ENCODE measurements around the gene CHID1.

Gene CHID1

DNA sequence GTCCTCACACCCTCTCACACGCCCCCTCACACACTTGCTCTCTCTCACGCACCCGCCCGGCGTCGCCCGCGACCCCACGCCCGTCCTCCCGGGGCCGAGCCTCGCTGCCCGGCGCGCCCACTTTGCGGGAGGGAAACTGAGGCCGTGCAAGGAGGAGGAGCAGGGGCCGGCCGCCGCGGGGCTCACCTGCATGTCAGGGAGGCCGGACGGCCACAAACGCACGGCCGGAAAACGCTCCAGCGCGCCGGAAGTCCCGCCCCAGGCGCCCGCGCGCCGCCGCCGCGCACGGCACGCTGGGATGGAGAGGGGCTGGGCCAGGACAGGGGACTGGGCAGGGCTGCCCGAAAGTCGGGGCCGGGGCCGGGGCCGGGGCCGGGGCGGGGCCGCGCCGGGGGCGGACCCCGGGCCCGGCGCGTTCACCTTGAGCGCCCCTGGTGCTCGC is at the start of gene CHID1:
Gene CHID1, minus strand, starts transcription at position 222 of the 442 bp plus-strand sequence. CDS start 5,994 bp downstream, outside the sequence.
- peak; percentile 90 for DNase-seq (ENCODE audit: low read depth)
- peaks cover 5% of the 10 kb centered on the region for H3K36me3 ChIP-seq (ENCODE audit: control insufficient read depth, insufficient read depth, low read length, severe bottlenecking)
- H3K4me1 ChIP-seq (ENCODE audit: control insufficient read depth, insufficient read depth, low read length), result peaks cover 16% of the 10 kb centered on the region
- H3K9ac ChIP-seq (ENCODE audit: low read length), result peak within 1 kb of the TSS; percentile 92
- no peaks in the 10 kb centered on the region for H3K9me3 ChIP-seq (ENCODE audit: control insufficient read depth, low read length)
- no peaks in the 10 kb centered on the region for H3K27me3 ChIP-seq (replicated peaks; ENCODE audit: control insufficient read depth, insufficient read depth, low read length)
- H3K4me3 ChIP-seq (ENCODE audit: low read length), result peak within 1 kb of the TSS; percentile 91

DNA sequence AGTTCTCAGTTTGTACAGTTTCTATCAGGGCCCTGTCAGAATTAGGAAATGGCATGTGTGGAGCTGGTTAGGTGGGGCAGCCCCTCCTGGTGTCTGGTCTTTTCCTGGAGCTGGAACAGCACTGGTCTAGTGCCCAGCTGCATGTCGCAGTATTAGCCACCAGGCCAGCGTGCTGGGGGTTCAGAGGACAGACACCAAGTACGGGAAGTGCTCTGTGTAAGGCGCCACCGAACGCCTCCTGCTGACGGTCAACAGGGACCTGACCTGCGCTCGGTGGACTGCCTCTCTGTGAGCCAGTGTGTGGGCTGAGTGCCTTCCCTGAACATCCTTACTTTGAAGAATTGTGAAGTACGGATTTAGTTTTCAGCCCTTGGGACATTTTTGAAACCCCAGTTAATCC is 49.0 kb upstream of the CHID1 start:
- Histone ChIP-seq H3K4me1 (ENCODE audit: control insufficient read depth, insufficient read depth, low read length) (no peaks in the 10 kb centered on the region), H3K36me3 (ENCODE audit: control insufficient read depth, insufficient read depth, low read length, severe bottlenecking) (peaks cover 45% of the 10 kb centered on the region), H3K4me3 (ENCODE audit: low read length) (no peak overlapping the region), H3K9ac (ENCODE audit: low read length) (no peak overlapping the region), H3K27me3 (replicated peaks; ENCODE audit: control insufficient read depth, insufficient read depth, low read length) (no peaks in the 10 kb centered on the region), H3K9me3 (ENCODE audit: control insufficient read depth, low read length) (no peaks in the 10 kb centered on the region)
- no peak for DNase-seq (ENCODE audit: low read depth)

DNA sequence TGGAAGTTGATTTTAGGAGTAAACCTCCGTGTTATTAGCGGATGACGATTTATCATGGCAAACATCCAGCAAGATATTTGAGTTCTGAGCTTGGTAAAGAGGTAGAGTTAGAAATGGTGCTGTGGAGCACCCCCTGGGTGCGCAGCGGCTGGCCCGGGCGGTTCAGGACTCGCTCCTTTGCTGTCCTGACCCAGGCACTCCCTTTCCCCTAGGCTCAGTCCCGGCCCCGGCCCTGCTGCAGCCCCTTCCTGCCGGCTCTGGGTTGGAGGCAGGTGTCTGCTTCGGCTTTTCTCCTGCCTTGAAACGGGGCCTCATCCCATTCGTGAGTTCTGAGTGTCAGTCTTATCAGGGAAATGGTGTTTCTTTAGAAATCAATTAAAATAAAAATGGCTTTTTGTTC is 48.4 kb upstream of the CHID1 start:
- no peaks in the 10 kb centered on the region for H3K27me3 ChIP-seq (replicated peaks; ENCODE audit: control insufficient read depth, insufficient read depth, low read length)
- DNase-seq (ENCODE audit: low read depth), result no peak
- H3K4me3 ChIP-seq (ENCODE audit: low read length), result no peak overlapping the region
- H3K4me1 ChIP-seq (ENCODE audit: control insufficient read depth, insufficient read depth, low read length), result no peaks in the 10 kb centered on the region
- peaks cover 39% of the 10 kb centered on the region for H3K36me3 ChIP-seq (ENCODE audit: control insufficient read depth, insufficient read depth, low read length, severe bottlenecking)
- H3K9me3 ChIP-seq (ENCODE audit: control insufficient read depth, low read length), result no peaks in the 10 kb centered on the region
- H3K9ac ChIP-seq (ENCODE audit: low read length), result no peak overlapping the region

DNA sequence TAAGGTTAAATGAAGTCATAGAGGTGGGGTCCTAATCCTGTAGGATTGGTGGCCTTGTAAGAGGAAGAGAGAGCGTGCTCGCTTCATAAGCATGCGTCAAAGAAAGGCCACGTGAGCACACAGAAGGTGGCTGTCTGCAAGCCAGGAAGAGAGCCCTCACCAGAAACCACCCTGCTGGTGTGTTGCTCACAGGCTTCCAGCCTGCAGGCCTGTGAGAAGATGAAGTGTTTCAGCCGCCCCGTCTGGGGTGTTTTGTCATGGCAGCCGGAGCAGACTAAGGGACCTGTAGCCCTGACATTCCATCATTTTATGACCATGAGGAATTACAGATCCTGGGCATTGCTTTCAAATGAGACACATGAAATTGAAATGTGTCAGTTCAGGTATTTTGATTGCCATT is 47.5 kb upstream of the CHID1 start:
- DNase-seq (ENCODE audit: low read depth), result no peak
- no peaks in the 10 kb centered on the region for H3K27me3 ChIP-seq (replicated peaks; ENCODE audit: control insufficient read depth, insufficient read depth, low read length)
- peaks cover 32% of the 10 kb centered on the region for H3K36me3 ChIP-seq (ENCODE audit: control insufficient read depth, insufficient read depth, low read length, severe bottlenecking)
- H3K4me3 ChIP-seq (ENCODE audit: low read length), result no peak overlapping the region
- no peaks in the 10 kb centered on the region for H3K4me1 ChIP-seq (ENCODE audit: control insufficient read depth, insufficient read depth, low read length)
- H3K9ac ChIP-seq (ENCODE audit: low read length), result no peak overlapping the region
- no peaks in the 10 kb centered on the region for H3K9me3 ChIP-seq (ENCODE audit: control insufficient read depth, low read length)

DNA sequence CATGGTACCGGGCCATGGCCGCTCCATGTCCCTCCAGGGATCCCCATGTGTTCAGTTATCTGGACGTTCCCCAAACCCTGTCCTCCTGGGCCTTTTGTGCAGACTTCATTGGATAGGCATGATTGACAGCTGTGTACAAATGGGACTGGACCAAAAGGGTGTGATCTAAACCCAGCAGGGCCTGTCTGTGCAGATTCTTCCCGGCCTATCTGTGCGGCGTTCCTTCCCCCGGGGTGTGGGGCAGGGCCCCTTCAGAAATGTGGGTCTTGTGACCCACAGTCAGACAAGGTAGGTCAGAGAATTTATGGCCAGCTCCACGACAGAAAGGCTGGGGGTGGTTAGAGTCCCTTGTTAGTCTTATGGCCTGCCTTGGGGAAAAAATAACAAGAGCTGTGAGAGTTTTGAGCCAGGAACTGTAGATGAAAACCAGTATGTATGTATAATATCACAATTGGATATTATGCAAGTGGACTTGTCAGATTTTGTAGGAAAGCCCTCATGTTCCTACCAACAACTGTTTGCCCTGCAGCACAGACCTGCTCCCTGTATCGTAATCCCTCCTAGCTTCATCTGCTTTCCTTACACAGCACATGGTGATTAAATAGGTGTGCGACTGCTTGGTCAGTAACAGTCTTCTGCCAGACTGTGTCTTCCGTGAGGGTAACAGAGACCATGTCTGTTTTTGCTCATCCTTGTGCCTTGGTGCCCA is 46.8 kb upstream of the CHID1 start:
- Histone ChIP-seq H3K27me3 (replicated peaks; ENCODE audit: control insufficient read depth, insufficient read depth, low read length) (no peaks in the 10 kb centered on the region), H3K9me3 (ENCODE audit: control insufficient read depth, low read length) (no peaks in the 10 kb centered on the region), H3K4me3 (ENCODE audit: low read length) (no peak overlapping the region), H3K9ac (ENCODE audit: low read length) (no peak overlapping the region), H3K36me3 (ENCODE audit: control insufficient read depth, insufficient read depth, low read length, severe bottlenecking) (peaks cover 32% of the 10 kb centered on the region), H3K4me1 (ENCODE audit: control insufficient read depth, insufficient read depth, low read length) (peaks cover 4% of the 10 kb centered on the region)
- no peak for DNase-seq (ENCODE audit: low read depth)

DNA sequence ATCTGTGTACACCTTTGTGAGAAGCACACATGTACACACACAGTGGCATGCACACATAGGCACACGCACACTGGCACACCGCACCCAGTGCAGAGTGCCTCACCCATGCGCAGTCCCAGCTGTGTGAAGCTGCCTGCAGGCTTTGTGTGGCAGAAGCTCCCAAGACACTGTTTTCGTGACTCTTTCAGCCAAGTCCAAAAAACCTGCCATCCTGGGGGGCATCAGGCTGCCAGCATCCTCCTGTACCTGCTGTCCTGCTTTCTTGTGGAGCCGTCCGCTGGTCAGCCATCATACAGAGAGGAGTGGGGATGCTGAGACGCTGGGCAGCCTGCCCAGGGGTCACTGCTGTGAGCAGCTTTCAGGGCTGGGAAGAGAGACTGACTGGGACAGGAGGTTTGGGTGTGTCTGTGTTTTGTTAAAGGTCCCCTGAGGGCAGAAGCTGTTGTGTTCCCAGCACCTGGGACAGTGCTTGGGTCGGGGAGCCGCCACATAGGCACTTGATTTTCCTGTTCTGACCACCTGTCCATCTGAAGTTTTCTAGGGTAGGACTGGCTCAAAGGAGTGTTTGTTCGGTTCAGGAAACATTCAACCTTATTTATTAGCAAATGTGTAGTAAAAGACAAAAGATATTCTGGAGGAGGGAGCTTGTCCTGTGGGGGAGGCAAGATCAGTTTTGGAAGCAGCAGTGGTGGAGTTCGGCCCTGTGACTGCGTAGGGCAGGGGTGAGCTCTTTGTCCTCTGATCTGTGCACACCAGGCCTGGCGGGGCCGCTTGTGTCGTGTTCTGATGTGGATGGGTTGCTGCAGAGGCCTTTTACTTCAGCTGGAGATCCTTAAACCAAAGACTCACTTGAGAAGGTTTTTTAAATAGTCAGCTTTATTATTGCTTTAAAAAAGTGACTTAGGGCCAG is 44.8 kb upstream of the CHID1 start:
- H3K27me3 ChIP-seq (replicated peaks; ENCODE audit: control insufficient read depth, insufficient read depth, low read length), result no peaks in the 10 kb centered on the region
- H3K4me3 ChIP-seq (ENCODE audit: low read length), result no peak overlapping the region
- peaks cover 16% of the 10 kb centered on the region for H3K36me3 ChIP-seq (ENCODE audit: control insufficient read depth, insufficient read depth, low read length, severe bottlenecking)
- H3K9ac ChIP-seq (ENCODE audit: low read length), result no peak overlapping the region
- no peak for DNase-seq (ENCODE audit: low read depth)
- H3K9me3 ChIP-seq (ENCODE audit: control insufficient read depth, low read length), result no peaks in the 10 kb centered on the region
- H3K4me1 ChIP-seq (ENCODE audit: control insufficient read depth, insufficient read depth, low read length), result peaks cover 4% of the 10 kb centered on the region

DNA sequence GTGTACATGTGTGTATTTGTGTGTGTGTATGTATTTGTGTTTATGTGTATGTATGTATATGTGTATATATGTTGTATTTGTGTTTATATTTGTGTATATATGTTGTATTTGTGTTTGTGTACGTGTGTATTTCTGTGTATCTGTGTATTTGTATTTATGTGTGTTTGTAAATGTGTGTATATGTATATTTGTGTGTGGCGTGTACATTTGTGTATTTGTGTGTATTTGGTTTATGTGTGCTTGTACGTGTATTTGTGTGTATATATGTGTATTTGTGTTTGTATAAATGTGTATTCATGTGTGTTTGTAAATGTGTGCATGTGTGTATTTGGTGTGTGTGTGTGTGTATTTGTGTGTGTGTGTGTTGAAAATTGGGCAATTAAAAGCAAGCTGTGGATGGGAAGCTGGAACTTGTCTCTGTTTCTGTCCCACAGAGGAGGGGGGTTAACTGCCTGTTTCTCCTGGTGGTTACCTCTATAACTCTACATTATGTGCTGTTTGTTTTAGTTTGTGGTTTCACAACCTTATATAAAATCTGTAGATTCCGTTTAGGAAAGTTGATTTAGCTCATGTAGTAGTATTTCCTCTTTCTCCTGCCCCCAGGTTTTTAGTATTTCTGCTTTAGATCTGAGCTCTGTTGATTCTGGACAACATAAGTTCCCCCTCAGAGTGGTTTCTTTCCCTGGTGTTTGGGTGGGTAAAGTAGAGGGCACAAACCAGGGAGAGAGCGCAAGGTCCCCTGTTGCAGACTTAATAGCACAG is 44.0 kb upstream of the CHID1 start:
- no peak overlapping the region for H3K4me3 ChIP-seq (ENCODE audit: low read length)
- no peak for DNase-seq (ENCODE audit: low read depth)
- peaks cover 12% of the 10 kb centered on the region for H3K36me3 ChIP-seq (ENCODE audit: control insufficient read depth, insufficient read depth, low read length, severe bottlenecking)
- H3K27me3 ChIP-seq (replicated peaks; ENCODE audit: control insufficient read depth, insufficient read depth, low read length), result no peaks in the 10 kb centered on the region
- peaks cover 4% of the 10 kb centered on the region for H3K4me1 ChIP-seq (ENCODE audit: control insufficient read depth, insufficient read depth, low read length)
- H3K9ac ChIP-seq (ENCODE audit: low read length), result no peak overlapping the region
- H3K9me3 ChIP-seq (ENCODE audit: control insufficient read depth, low read length), result peaks cover 3% of the 10 kb centered on the region

DNA sequence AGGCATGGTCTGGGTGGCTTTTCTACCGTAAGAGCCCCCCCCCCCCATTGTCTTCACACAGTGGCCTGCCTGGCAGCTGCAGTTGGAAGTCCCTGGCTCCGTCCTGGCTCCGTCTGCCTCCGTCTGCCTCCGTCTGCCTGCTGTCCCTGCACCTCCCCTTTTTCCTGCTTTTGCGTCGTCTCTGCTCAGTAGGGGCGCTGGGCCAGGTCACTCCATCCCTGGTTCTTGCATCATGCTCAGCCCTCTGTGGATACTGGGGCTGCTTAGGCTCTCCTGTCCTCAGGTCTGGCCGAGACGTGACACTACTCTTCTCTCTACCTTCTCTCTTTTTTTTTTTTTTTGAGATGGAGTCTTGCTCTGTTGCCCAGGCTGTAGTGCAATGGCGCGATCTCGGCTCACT is 42.9 kb upstream of the CHID1 start:
- Histone ChIP-seq H3K9me3 (ENCODE audit: control insufficient read depth, low read length) (peaks cover 4% of the 10 kb centered on the region), H3K27me3 (replicated peaks; ENCODE audit: control insufficient read depth, insufficient read depth, low read length) (no peaks in the 10 kb centered on the region), H3K36me3 (ENCODE audit: control insufficient read depth, insufficient read depth, low read length, severe bottlenecking) (peaks cover 9% of the 10 kb centered on the region), H3K9ac (ENCODE audit: low read length) (no peak overlapping the region), H3K4me3 (ENCODE audit: low read length) (no peak overlapping the region), H3K4me1 (ENCODE audit: control insufficient read depth, insufficient read depth, low read length) (peaks cover 4% of the 10 kb centered on the region)
- DNase-seq (ENCODE audit: low read depth), result no peak

DNA sequence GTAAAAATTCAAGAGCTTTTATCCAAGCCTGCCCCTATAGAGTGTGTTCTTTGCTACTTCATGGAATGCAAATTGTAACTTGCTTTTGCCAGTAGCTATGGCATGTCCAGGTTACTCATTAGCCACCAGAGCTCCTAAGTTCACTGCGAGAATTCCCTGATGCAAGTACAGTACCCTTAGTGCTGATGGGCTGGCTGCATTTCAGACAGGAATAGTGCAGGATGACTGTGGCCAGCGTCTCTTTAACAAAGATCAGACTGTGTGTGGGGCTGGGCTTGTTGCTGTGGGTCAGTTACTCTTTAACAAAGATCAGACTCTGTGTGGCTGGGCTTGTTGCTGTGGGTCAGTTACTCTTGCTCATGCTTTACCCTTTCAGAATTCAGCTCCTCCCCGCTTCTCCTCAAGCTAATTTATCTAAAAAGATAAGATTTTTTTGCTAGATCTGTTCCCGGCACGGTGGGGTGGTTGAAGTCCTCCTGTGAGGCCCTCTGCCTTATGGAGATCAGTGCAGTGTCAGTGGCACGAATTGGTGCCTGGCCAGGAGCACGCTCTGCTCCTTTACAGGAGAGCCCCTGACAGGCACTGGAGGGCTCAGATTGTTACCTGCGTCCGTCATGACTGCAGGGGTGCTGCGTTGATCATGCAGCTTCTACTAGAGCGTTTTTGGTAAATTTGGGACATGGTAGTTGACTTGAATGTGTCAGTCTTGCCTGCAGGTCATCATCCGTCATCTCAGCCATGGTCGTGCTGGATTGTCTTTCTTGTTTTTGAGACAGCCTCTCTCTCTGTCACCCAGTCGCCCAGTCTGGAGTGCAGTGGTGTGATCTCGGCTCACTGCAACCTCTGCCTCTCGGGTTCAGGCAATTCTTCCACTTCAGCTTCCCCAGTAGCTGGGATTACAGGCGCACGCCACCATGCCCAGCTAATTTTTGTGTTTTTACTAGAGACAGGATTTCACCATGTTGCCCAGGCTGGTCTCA is 42.1 kb upstream of the CHID1 start:
- Histone ChIP-seq H3K36me3 (ENCODE audit: control insufficient read depth, insufficient read depth, low read length, severe bottlenecking) (peaks cover 9% of the 10 kb centered on the region), H3K27me3 (replicated peaks; ENCODE audit: control insufficient read depth, insufficient read depth, low read length) (no peaks in the 10 kb centered on the region), H3K4me1 (ENCODE audit: control insufficient read depth, insufficient read depth, low read length) (peaks cover 4% of the 10 kb centered on the region), H3K9ac (ENCODE audit: low read length) (no peak overlapping the region), H3K9me3 (ENCODE audit: control insufficient read depth, low read length) (peaks cover 4% of the 10 kb centered on the region), H3K4me3 (ENCODE audit: low read length) (no peak overlapping the region)
- peak; percentile 59 for DNase-seq (ENCODE audit: low read depth)

DNA sequence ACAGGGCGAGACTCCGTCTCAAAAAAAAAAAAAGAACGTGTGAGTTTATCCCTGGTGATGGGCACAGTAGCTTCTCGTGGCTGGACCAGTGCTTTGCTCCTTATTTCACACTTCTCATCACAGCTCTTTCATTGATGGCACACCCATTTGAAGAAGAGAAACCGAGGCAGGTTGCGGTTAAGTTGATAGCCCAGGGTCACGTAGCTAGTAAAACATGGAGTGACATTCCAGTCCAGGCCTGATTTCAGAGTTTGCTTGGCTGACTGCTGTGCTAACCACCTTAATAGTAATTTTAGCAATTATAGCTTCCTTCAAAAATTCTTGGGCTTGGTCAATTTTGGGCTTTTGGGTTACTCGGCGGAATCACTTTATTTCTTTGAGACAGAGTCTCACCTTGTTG is 40.9 kb upstream of the CHID1 start:
- H3K9ac ChIP-seq (ENCODE audit: low read length), result no peak overlapping the region
- H3K4me3 ChIP-seq (ENCODE audit: low read length), result no peak overlapping the region
- H3K9me3 ChIP-seq (ENCODE audit: control insufficient read depth, low read length), result peaks cover 4% of the 10 kb centered on the region
- no peak for DNase-seq (ENCODE audit: low read depth)
- H3K36me3 ChIP-seq (ENCODE audit: control insufficient read depth, insufficient read depth, low read length, severe bottlenecking), result peaks cover 4% of the 10 kb centered on the region
- H3K27me3 ChIP-seq (replicated peaks; ENCODE audit: control insufficient read depth, insufficient read depth, low read length), result no peaks in the 10 kb centered on the region
- peaks cover 4% of the 10 kb centered on the region for H3K4me1 ChIP-seq (ENCODE audit: control insufficient read depth, insufficient read depth, low read length)
